Measurements from ENCODE around the gene ABCA7.

- TF ChIP-seq EZH2 (IDR thresholded peaks at IDR 0.05; ENCODE audit: insufficient read depth, poor library complexity, severe bottlenecking) (no peak), EZH2phosphoT487 (IDR thresholded peaks at IDR 0.05; ENCODE audit: insufficient read depth, low read depth) (no peak)
Measured at GRCh38 chr19:1106841-1107660, 67.1 kb downstream of the ABCA7 start.
